HL-60 (cell line): ENCODE results near the gene XPNPEP3.

Experiments used
- microRNA-seq: library from miRNA; unstranded; fragments of <30 nt; microRNA quantifications from one replicate; pipeline ENCODE4, GENCODE V29; 2018

XPNPEP3 gene

Small RNA genes within 50 kb of the gene (microRNA-seq; reads per million reads assigned to microRNA genes)
- 20.2 reads per million, percentile 46 among the genes with 10 or more reads in this experiment for gene MIR4766
